Muscle layer of colon (tissue), 2 donors: ENCODE data around the gene ALOX5AP.

Experiments
- H3K27ac ChIP-seq: one replicate; pipeline ENCODE4 v1.7.0; 2013; ENCODE audit warnings: low read depth, mild to moderate bottlenecking, low read length, moderate library complexity
- H3K27me3 ChIP-seq, 2 donors: one replicate each; pipeline ENCODE4 v1.7.0; 2013; ENCODE audit warnings: low read length in 2 of 2, mild to moderate bottlenecking in 2 of 2; ENCODE audit not compliant: insufficient read depth in 2 of 2, control insufficient read depth in 1 of 2
- H3K36me3 ChIP-seq: one replicate; pipeline ENCODE4 v1.7.0; 2013; ENCODE audit warnings: mild to moderate bottlenecking, low read length; ENCODE audit not compliant: insufficient read depth
- H3K4me1 ChIP-seq: one replicate; pipeline ENCODE4 v1.7.0; 2013; ENCODE audit warnings: mild to moderate bottlenecking, low read length; ENCODE audit not compliant: insufficient read depth
- H3K4me3 ChIP-seq, 2 donors: one replicate each; pipeline ENCODE4 v1.7.0; 2013; ENCODE audit warnings: low read length in 2 of 2, low read depth in 1 of 2, mild to moderate bottlenecking in 1 of 2, moderate library complexity in 1 of 2
- H3K9ac ChIP-seq: one replicate; pipeline ENCODE4 v1.7.0; 2013; ENCODE audit warnings: low read length
- H3K9me3 ChIP-seq: one replicate; pipeline ENCODE4 v1.7.0; 2013; ENCODE audit warnings: mild to moderate bottlenecking, low read length
- donor health status: abdominal sarcoma.
- donor health status: Adenocarcinoma of cecum.

The ALOX5AP gene

DNA sequence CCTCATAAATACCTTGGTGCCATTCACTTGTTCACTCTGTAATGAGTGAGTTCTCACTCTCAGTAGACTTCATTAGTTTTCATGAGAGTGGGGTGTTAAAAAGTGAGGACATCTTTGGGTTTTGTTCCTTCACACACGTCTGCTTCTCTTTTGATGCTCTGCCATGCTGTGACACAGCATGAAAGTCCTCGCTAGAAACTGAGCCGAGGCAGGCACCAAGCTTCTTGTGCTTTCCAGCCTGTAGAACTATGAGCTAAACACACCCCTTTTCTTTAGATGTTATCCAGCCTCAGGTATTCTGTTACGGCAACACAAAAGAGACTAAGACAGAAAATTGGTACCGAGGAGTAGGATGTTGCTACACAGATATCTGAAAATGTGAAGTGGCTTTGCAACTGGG is 43.7 kb downstream of the ALOX5AP start:
- Histone ChIP-seq H3K4me1 (no peaks in the 10 kb centered on the region), H3K27me3 (no peaks in the 10 kb centered on the region), H3K9me3 (no peaks in the 10 kb centered on the region), H3K4me3 (no peak overlapping the region), H3K27ac (no peak overlapping the region), H3K9ac (no peak overlapping the region), H3K36me3 (no peaks in the 10 kb centered on the region)

DNA sequence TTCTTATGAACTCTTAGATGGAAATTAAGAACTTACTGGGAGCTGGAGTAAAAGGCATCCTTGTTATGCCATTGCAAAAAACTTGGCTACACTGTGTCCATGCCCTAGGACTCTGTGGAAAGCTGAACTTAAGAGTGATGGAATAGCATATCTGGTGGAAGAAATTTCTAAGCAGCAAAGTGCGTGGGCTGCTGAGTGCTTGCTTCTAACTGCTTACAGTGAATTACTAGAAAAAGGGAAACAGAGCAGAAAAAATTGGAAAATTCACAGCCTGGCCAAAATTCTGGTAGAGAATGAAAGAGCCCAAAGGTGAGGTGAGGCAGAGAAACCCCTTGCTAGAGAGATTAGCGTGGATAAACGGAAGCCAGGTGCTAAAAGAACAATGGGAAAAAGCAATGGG is 44.3 kb downstream of the ALOX5AP start:
- H3K9me3 ChIP-seq = no peaks in the 10 kb centered on the region
- no peaks in the 10 kb centered on the region for H3K36me3 ChIP-seq
- H3K4me1 ChIP-seq = no peaks in the 10 kb centered on the region
- H3K27me3 ChIP-seq = no peaks in the 10 kb centered on the region
- H3K9ac ChIP-seq = no peak overlapping the region
- no peak overlapping the region for H3K4me3 ChIP-seq
- no peak overlapping the region for H3K27ac ChIP-seq

DNA sequence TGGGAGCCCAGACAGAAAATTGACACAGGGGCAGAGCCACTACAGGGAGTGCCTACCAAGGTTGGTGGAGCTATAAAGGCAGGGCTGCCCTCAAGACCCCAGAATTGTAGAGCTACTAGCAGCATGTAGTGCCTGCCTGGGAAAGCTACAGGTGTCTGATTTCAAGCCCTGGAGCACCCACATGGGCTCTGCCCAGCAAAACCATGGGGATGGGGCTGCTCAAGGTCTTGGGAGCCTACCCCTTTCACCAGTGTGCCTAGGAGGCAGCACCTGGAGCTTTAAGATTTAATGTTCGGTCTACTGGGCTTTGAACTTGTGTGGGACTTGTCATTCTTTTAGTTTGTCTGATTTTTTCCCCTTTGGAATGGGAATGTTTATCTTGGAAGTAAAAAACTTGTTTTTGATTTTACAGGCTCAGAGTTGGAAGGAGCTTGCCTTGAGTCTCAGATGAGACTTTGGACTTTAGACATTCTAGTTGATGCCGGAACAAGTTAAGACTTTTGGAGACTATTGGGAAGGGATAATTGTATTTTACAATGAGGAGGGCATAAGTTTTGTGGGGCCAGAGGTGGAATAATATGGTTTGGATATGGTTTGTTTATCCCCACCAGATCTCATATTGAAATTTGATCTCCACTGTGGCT is 45.1 kb downstream of the ALOX5AP start:
- Histone ChIP-seq H3K9me3 (no peaks in the 10 kb centered on the region), H3K4me1 (no peaks in the 10 kb centered on the region), H3K27me3 (no peaks in the 10 kb centered on the region), H3K9ac (no peak overlapping the region), H3K36me3 (no peaks in the 10 kb centered on the region), H3K4me3 (no peak overlapping the region), H3K27ac (no peak overlapping the region)

DNA sequence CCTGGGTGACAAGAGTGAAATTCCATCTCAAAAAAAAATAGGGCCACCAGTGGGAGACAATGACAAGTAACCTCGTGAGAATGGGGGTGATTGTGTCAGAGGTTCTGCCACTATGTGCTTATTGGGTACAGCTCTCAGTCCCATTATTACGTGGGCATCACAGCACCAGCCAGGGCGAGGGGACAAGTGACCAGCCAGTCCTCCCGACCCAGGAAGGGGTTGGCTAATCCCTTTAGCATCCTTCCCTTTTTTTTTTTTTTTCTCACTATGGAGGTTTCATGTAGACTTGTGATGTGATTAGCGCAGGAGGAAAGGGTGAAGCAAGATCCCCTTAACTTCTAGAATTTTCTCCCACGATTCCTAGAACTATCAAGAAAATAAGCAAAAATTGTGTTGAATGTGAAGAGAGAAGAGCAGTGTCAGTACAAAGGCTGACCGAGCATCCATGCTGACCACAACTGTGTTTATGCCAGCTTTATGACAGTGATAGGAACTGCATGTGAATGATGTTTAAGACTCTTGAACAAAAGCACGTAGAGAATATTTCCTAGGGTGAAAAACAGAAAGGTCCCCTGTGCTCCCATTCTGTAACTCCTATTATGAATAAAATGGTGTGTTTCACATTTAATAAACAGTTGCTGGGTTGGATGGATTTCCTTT is 50.0 kb downstream of the ALOX5AP start:
- no peaks in the 10 kb centered on the region for H3K4me1 ChIP-seq
- no peaks in the 10 kb centered on the region for H3K27me3 ChIP-seq
- H3K9me3 ChIP-seq = no peaks in the 10 kb centered on the region
- no peak overlapping the region for H3K4me3 ChIP-seq
- no peak overlapping the region for H3K9ac ChIP-seq
- H3K27ac ChIP-seq = no peak overlapping the region
- H3K36me3 ChIP-seq = no peaks in the 10 kb centered on the region

DNA sequence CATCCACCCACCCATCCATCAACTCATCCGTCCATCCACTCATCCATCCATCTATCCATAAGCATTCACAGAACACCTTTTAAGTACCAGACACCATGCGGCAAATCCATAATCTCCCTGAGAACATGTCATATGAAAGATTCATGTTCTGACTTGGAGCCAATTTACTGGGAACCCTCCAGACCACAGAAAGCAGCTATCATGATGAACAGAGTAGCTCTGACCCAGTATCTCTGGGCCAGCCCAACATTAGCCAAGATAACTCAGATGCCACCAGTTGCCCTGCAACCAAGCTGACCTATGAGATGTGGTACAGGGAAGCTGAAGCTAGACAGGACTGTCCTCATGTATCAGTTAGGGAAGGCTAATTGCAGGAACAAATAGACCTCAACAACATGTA is 51.3 kb downstream of the ALOX5AP start:
- Histone ChIP-seq H3K9me3 (no peaks in the 10 kb centered on the region), H3K9ac (no peak overlapping the region), H3K27ac (no peak overlapping the region), H3K27me3 (no peaks in the 10 kb centered on the region), H3K4me1 (peaks cover 5% of the 10 kb centered on the region), H3K36me3 (no peaks in the 10 kb centered on the region), H3K4me3 (no peak overlapping the region)

DNA sequence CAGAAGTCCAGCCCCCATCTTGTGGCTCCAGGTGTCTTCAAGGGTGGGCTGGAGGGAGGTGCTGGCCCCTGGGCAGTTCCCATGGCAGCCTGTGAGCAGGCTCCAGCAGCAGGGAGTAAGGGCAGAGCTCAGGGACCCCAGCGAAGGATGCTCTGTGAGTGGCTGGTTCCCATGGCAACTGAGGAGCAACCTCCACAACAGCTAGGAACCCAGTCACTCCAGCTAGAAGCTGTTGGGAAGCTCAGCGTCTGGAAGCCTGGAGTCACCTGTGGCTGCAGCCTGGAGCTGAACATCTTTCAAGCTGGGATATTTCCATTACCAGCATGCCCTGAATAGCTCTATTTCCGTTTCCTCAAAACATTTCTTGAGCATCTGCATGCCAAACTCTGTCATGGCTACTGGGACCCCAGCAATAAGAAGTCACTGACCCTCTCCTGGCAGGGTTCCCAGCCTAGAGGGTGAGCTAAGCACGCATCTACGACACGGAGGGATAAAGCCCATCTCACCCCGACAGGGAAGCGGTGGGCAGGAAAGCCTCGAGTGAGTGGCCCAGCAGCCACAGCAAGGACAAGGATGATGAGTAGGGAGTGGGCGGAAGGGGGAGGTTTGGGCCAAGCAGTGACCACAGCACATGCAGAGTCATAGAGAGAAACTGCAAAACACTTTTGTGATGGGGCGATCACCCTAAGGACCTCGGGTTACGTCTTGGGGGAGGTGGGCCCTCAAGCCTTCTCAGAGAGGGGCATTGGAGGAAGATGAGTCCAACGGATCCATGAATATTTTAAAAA is 52.6 kb downstream of the ALOX5AP start:
- Histone ChIP-seq H3K9ac (no peak overlapping the region), H3K4me3 (no peak overlapping the region), H3K27ac (no peak overlapping the region), H3K36me3 (no peaks in the 10 kb centered on the region), H3K9me3 (no peaks in the 10 kb centered on the region), H3K27me3 (no peaks in the 10 kb centered on the region), H3K4me1 (peaks cover 14% of the 10 kb centered on the region)

DNA sequence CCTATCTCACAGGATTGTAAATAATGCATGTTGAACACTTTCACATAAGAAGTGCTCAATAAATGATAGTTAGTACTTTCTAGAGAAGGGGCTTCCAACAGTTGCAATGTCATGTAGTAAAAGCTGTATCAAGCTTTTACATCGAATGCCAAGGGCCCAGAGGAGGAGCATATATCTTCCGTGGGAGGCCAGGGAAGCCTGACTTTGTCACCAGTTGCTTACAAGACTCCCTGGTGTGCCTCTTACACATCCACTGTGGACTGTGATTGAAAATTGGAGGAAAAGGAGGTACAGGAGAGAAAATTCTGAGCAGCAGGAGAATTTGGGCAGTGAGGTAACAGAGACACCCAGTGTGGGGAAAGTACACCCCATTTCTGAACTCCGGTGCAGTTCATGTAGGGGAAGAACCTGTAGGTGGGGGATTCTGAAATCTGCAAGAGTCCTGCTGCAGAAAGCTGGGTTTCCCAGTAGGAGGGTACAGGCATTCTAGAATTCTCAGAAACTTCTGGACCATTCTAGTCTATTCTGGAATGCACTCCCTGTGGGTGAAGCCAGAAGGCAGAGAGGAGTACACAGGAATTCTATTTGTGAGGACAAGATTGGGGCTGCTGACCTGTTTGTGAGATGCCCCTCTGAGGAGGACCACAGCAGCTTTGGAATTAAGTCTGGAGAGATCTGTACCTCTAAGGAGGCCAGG is 54.0 kb downstream of the ALOX5AP start:
- Histone ChIP-seq H3K4me3 (no peak overlapping the region), H3K36me3 (no peaks in the 10 kb centered on the region), H3K4me1 (peaks cover 14% of the 10 kb centered on the region), H3K9ac (no peak overlapping the region), H3K9me3 (no peaks in the 10 kb centered on the region), H3K27ac (no peak overlapping the region), H3K27me3 (no peaks in the 10 kb centered on the region)

DNA sequence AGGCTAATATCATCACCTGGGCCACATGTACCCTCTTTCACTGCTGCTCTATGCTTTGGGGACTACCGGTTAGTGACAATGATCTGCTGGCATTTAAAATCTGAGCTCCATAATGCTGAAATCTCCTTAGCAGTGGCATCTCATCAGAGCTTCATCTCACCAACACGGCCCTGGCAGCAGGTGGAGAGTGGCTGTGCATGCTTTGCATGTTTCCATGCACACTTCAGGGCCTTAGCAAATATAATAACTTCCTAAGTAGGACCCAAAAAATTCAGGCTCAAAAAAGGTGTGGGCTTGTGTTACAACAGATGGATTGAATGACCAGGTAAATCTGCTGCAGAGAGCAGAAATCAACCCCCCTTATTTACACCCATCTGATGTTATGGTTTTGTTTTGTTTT is 55.2 kb downstream of the ALOX5AP start:
- H3K27me3 ChIP-seq = no peaks in the 10 kb centered on the region
- no peak overlapping the region for H3K27ac ChIP-seq
- H3K4me1 ChIP-seq = peaks cover 14% of the 10 kb centered on the region
- no peaks in the 10 kb centered on the region for H3K36me3 ChIP-seq
- no peak overlapping the region for H3K9ac ChIP-seq
- no peaks in the 10 kb centered on the region for H3K9me3 ChIP-seq
- H3K4me3 ChIP-seq = no peak overlapping the region

DNA sequence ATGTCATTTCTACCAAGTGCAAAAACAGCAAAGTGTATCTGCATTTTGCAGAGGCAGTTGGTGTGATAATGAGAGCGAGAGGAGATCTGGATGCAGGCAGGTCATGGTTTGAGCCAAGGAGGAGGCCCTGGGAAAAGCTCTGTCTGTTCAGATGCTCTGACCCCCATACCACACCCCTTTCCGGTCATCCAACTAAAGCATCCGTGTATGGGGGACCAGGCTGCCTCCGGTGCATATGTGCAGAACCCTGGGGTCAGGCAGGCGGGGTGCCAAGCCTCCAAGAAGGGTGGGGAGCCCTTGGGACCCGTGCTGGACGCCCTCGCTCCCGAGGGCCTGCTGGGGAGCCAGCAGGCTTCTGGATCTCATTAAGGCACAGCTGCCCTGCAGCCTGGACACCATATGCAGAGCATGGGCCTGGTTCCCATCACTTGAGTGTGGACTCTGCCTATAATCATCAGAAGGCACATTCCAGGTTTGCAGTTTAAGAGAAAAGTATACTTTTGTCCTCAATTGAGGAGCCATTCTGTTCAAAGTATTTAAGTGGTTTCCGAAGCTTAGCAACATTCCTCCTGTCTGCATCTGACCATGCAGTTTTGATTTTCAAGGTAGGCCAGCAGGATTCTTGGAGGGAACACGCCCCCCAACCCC is 56.1 kb downstream of the ALOX5AP start:
- no peak overlapping the region for H3K4me3 ChIP-seq
- no peak overlapping the region for H3K9ac ChIP-seq
- H3K4me1 ChIP-seq = peaks cover 20% of the 10 kb centered on the region
- H3K9me3 ChIP-seq = no peaks in the 10 kb centered on the region
- no peaks in the 10 kb centered on the region for H3K36me3 ChIP-seq
- no peaks in the 10 kb centered on the region for H3K27me3 ChIP-seq
- peak overlapping the region; percentile 21 for H3K27ac ChIP-seq

DNA sequence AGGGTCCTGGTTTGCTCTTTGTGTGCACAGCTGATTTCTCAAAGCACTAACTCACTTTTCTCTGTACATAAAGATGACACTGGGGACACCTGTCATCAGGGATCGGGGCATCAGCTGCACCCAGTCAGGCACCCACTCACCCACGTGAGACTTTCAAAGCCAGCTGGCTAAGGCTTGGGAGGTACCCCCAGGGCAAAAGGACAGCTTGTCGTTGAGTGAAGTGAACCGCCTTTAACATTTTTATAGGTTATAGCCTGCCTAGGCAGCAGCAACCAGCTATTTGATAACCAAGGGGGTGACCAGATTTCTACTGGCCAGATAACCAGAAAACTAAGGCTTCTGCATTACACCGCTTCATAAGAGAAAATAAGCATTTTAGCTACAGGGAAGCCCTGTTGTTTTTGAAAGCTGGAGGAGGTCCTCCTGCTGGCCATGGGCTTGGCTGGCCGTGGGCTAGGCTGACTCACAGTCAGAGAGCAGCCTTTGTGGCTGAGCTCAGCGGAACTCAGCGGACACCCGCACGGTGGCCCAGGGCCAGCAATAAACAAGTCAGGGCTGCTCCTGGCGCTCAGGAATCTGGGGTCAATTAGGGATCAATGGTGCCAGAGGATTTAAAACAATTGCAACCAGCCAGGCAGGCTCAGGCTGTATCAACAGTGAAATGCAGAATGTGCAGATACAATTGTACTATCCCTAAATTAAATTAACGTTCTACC is 57.1 kb downstream of the ALOX5AP start:
- Histone ChIP-seq H3K27ac (no peak overlapping the region), H3K36me3 (no peaks in the 10 kb centered on the region), H3K9ac (peak overlapping the region; percentile 10), H3K27me3 (no peaks in the 10 kb centered on the region), H3K9me3 (no peaks in the 10 kb centered on the region), H3K4me1 (peaks cover 26% of the 10 kb centered on the region), H3K4me3 (no peak overlapping the region)
